Measurements from ENCODE around the gene SAMD13.

GRCh38 chr1:84387480-84388163 lies 86.1 kb downstream of the SAMD13 start:
- TF ChIP-seq, protein P1, sequence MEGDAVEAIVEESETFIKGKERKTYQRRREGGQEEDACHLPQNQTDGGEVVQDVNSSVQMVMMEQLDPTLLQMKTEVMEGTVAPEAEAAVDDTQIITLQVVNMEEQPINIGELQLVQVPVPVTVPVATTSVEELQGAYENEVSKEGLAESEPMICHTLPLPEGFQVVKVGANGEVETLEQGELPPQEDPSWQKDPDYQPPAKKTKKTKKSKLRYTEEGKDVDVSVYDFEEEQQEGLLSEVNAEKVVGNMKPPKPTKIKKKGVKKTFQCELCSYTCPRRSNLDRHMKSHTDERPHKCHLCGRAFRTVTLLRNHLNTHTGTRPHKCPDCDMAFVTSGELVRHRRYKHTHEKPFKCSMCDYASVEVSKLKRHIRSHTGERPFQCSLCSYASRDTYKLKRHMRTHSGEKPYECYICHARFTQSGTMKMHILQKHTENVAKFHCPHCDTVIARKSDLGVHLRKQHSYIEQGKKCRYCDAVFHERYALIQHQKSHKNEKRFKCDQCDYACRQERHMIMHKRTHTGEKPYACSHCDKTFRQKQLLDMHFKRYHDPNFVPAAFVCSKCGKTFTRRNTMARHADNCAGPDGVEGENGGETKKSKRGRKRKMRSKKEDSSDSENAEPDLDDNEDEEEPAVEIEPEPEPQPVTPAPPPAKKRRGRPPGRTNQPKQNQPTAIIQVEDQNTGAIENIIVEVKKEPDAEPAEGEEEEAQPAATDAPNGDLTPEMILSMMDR (IDR thresholded peaks at IDR 0.05): no peak
- TF ChIP-seq POLR2A (IDR thresholded peaks at IDR 0.05) (no peak), POLR2AphosphoS5 (IDR thresholded peaks at IDR 0.05) (no peak)
